Mammary epithelial cell (primary cell): ENCODE data around the gene PMF1.

Source experiments
- CTCF ChIP-seq, 2 donors: IDR thresholded peaks in 1 of 2; conservative IDR thresholded peaks in 1 of 2; 2 replicates each; pipeline ENCODE4 v1.5.1; 2011 to 2012; ENCODE audit warnings: inconsistent platforms in 2 of 2, low read length in 2 of 2, mild to moderate bottlenecking in 2 of 2, control low read depth in 1 of 2, low read depth in 1 of 2; ENCODE audit not compliant: insufficient read depth in 1 of 2; ENCODE audit errors: extremely low read depth in 1 of 2
- EZH2 ChIP-seq: IDR thresholded peaks from 2 replicates; pipeline ENCODE4 v1.6.1; 2012; ENCODE audit warnings: low read length, inconsistent platforms, borderline replicate concordance

- TF ChIP-seq CTCF (conservative IDR thresholded peaks at IDR 0.05 in 1 of 2, IDR thresholded peaks at IDR 0.05 in 1 of 2; ENCODE audit: extremely low read depth in 1 of 2, insufficient read depth in 1 of 2, low read depth in 1 of 2, low read length in 2 of 2): no peak
- no peak for TF ChIP-seq EZH2
Observed at GRCh38 chr1:156214024-156214748, 1.4 kb downstream of the PMF1 start.
